ENCODE measurements around the gene PCBP3. TPM values are rescaled to one million over a fixed set of nuclear protein-coding genes. Genes with fewer than 3 reads are reported as not detected.

PCBP3 gene
- total and polyA plus RNA-seq, 4 donors, result 0.36 to 1.6 (median 0.42) TPM

- H3K4me3 ChIP-seq (ENCODE audit: low read depth in 1 of 3, low read length in 3 of 3), result no peak overlapping the region
- no peaks in the 10 kb centered on the region for H3K4me1 ChIP-seq (ENCODE audit: control insufficient read depth in 4 of 4, insufficient read depth in 4 of 4, low read length in 3 of 4)
- no peaks in the 10 kb centered on the region for H3K36me3 ChIP-seq (ENCODE audit: control insufficient read depth in 4 of 4, insufficient read depth in 3 of 4, low read depth in 1 of 4, low read length in 3 of 4)
- H3K9ac ChIP-seq (ENCODE audit: low read depth in 1 of 2, low read length in 2 of 2), result no peak overlapping the region
- TF ChIP-seq SP1 (IDR thresholded peaks at IDR 0.05) (no peak), MAX (IDR thresholded peaks at IDR 0.05) (no peak), GABPA (IDR thresholded peaks at IDR 0.05 in 1 of 2, conservative IDR thresholded peaks at IDR 0.05 in 1 of 2) (no peak), RAD21 (IDR thresholded peaks at IDR 0.05) (no peak), REST (IDR thresholded peaks at IDR 0.05) (no peak), EGR1 (IDR thresholded peaks at IDR 0.05; ENCODE audit: low read depth in 2 of 2) (no peak), JUND (IDR thresholded peaks at IDR 0.05) (no peak), HNF4A (conservative IDR thresholded peaks at IDR 0.05) (no peak), TAF1 (conservative IDR thresholded peaks at IDR 0.05) (no peak), ATF3 (IDR thresholded peaks at IDR 0.05) (no peak), NR2F2 (IDR thresholded peaks at IDR 0.05) (no peak), CTCF (IDR thresholded peaks at IDR 0.05; ENCODE audit: low read depth, low read length, missing input control) (no peak), ZBTB33 (IDR thresholded peaks at IDR 0.05) (no peak)
- no peak for DNase-seq (ENCODE audit: low spot score)
- H3K27ac ChIP-seq (ENCODE audit: low read depth in 1 of 2, low read length in 2 of 2), result no peak overlapping the region
- no peaks in the 10 kb centered on the region for H3K9me3 ChIP-seq (ENCODE audit: control insufficient read depth in 4 of 4, low read length in 3 of 4)
- no peaks in the 10 kb centered on the region for H3K27me3 ChIP-seq (ENCODE audit: control insufficient read depth in 4 of 4, insufficient read depth in 4 of 4, low read length in 3 of 4)
- 92% methylated on average over 6 of the region's 6 CpGs for WGBS
Observed at GRCh38 chr21:45700461-45700860, 56.9 kb downstream of the PCBP3 start.

- DNase-seq (ENCODE audit: low spot score), result no peak
- H3K36me3 ChIP-seq (ENCODE audit: control insufficient read depth in 4 of 4, insufficient read depth in 3 of 4, low read depth in 1 of 4, low read length in 3 of 4), result no peaks in the 10 kb centered on the region
- no peaks in the 10 kb centered on the region for H3K27me3 ChIP-seq (ENCODE audit: control insufficient read depth in 4 of 4, insufficient read depth in 4 of 4, low read length in 3 of 4)
- H3K9ac ChIP-seq (ENCODE audit: low read depth in 1 of 2, low read length in 2 of 2), result no peak overlapping the region
- no peak overlapping the region for H3K4me3 ChIP-seq (ENCODE audit: low read depth in 1 of 3, low read length in 3 of 3)
- 80% methylated on average over 13 of the region's 13 CpGs for WGBS
- H3K4me1 ChIP-seq (ENCODE audit: control insufficient read depth in 4 of 4, insufficient read depth in 4 of 4, low read length in 3 of 4), result no peaks in the 10 kb centered on the region
- H3K9me3 ChIP-seq (ENCODE audit: control insufficient read depth in 4 of 4, low read length in 3 of 4), result no peaks in the 10 kb centered on the region
- H3K27ac ChIP-seq (ENCODE audit: low read depth in 1 of 2, low read length in 2 of 2), result no peak overlapping the region
- TF ChIP-seq REST (IDR thresholded peaks at IDR 0.05), result no peak
- no peak for TF ChIP-seq RAD21 (IDR thresholded peaks at IDR 0.05)
- TF ChIP-seq HNF4G (IDR thresholded peaks at IDR 0.05), result no peak
- TF ChIP-seq YY1 (IDR thresholded peaks at IDR 0.05), result no peak
- no peak for TF ChIP-seq TAF1 (conservative IDR thresholded peaks at IDR 0.05)
- no peak for TF ChIP-seq GABPA (IDR thresholded peaks at IDR 0.05 in 1 of 2, conservative IDR thresholded peaks at IDR 0.05 in 1 of 2)
- no peak for TF ChIP-seq EGR1 (IDR thresholded peaks at IDR 0.05; ENCODE audit: low read depth in 2 of 2)
- no peak for TF ChIP-seq SP1 (IDR thresholded peaks at IDR 0.05)
- no peak for TF ChIP-seq HNF4A (conservative IDR thresholded peaks at IDR 0.05)
- TF ChIP-seq FOXA1 (IDR thresholded peaks at IDR 0.05), result no peak
- TF ChIP-seq JUND (IDR thresholded peaks at IDR 0.05), result no peak
- no peak for TF ChIP-seq MAX (IDR thresholded peaks at IDR 0.05)
- TF ChIP-seq NR2F2 (IDR thresholded peaks at IDR 0.05), result no peak
Observed at GRCh38 chr21:45704311-45705108, 61.0 kb downstream of the PCBP3 start.
